Loucy (cell line): ENCODE results near the gene AGPS.

Experiments used
- H2AFZ ChIP-seq: fragments of 200-600 bp; sonication (generic); 2 replicates; pipeline ENCODE4 v1.6.0; 2016; ENCODE audit warnings: antibody characterized with exemption, mild to moderate bottlenecking, low read length, moderate library complexity
- H3F3A ChIP-seq: fragments of 200-600 bp; 2 replicates; pipeline ENCODE4 v1.6.0; 2016; ENCODE audit warnings: antibody characterized with exemption, low read depth, mild to moderate bottlenecking
- H3K27me3 ChIP-seq: fragments of 200-600 bp; sonication (generic); 2 replicates; pipeline ENCODE4 v1.6.1; 2014; ENCODE audit warnings: low read length, mild to moderate bottlenecking; ENCODE audit not compliant: insufficient read depth, poor library complexity, severe bottlenecking
- H3K36me3 ChIP-seq: fragments of 200-600 bp; sonication (generic); 2 replicates; pipeline ENCODE4 v1.6.1; 2016; ENCODE audit warnings: low read length; ENCODE audit not compliant: insufficient read depth
- H3K4me1 ChIP-seq: fragments of 200-600 bp; sonication (generic); 2 replicates; pipeline ENCODE4 v1.5.1; 2014; ENCODE audit warnings: low read length, mild to moderate bottlenecking; ENCODE audit not compliant: insufficient read depth, poor library complexity, severe bottlenecking
- H3K4me2 ChIP-seq: fragments of 200-600 bp; sonication (generic); 2 replicates; pipeline ENCODE4 v1.6.0; 2014; ENCODE audit warnings: antibody characterized with exemption, low read length, low read depth, mild to moderate bottlenecking; ENCODE audit not compliant: poor library complexity, severe bottlenecking
- H3K4me3 ChIP-seq: fragments of 200-600 bp; sonication (generic); 2 replicates; pipeline ENCODE4 v1.5.1; 2014; ENCODE audit warnings: low read length, mild to moderate bottlenecking, mixed read lengths; ENCODE audit not compliant: poor library complexity, severe bottlenecking
- H3K79me2 ChIP-seq: fragments of 200-600 bp; sonication (generic); 2 replicates; pipeline ENCODE4 v1.6.1; 2014; ENCODE audit warnings: low read length; ENCODE audit not compliant: insufficient read depth
- H3K9ac ChIP-seq: fragments of 200-600 bp; sonication (generic); 2 replicates; pipeline ENCODE4 v1.6.0; 2014; ENCODE audit warnings: mild to moderate bottlenecking, low read depth, low read length, moderate library complexity; ENCODE audit not compliant: poor library complexity, severe bottlenecking
- H3K9me2 ChIP-seq: fragments of 200-600 bp; sonication (generic); replicated peaks from 2 replicates; pipeline ENCODE4 v1.6.1; 2016; ENCODE audit warnings: low read depth, low read length, mixed read lengths
- H3K9me3 ChIP-seq: fragments of 200-600 bp; sonication (generic); 2 replicates; pipeline ENCODE4 v1.6.1; 2014; ENCODE audit warnings: mild to moderate bottlenecking, antibody characterized with exemption, low read length, low read depth; ENCODE audit not compliant: insufficient read depth
- H4K20me1 ChIP-seq: fragments of 200-600 bp; sonication (generic); 2 replicates; pipeline ENCODE4 v1.6.0; 2014; ENCODE audit warnings: antibody characterized with exemption, low read length, mild to moderate bottlenecking; ENCODE audit not compliant: insufficient read depth, poor library complexity, severe bottlenecking
- EZH2phosphoT487 ChIP-seq: fragments of 200-600 bp; IDR thresholded peaks from 2 replicates; pipeline ENCODE4 v1.6.1; 2018; ENCODE audit warnings: antibody characterized with exemption, mild to moderate bottlenecking, moderate library complexity, borderline replicate concordance
- TF ChIP-seq, protein P1 (sequence below): fragments of 200-600 bp; sonication (generic); conservative IDR thresholded peaks from 2 replicates; pipeline ENCODE4 v1.5.1; 2014; ENCODE audit warnings: mild to moderate bottlenecking, antibody characterized with exemption, low read length

Gene AGPS

DNA sequence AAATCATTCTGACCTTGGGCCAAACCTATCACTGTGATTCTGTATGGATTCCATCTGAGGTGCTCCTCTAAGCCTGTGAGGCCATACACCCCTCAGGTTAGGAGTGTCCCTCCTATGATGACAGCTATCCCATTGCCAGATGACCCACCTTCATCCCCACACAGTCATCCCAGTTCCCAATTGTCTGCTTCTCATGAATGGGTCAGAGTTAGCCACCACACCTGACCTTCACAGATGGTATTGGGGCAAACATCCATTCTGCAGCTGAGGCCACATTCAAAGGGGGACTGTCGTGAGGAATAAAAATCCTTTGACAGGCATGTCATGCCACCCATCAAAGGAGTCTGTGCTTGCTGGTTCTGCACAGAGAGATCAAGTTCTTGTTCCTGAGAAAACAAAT, 155.2 kb downstream of the AGPS start:
- TF ChIP-seq, protein P1, sequence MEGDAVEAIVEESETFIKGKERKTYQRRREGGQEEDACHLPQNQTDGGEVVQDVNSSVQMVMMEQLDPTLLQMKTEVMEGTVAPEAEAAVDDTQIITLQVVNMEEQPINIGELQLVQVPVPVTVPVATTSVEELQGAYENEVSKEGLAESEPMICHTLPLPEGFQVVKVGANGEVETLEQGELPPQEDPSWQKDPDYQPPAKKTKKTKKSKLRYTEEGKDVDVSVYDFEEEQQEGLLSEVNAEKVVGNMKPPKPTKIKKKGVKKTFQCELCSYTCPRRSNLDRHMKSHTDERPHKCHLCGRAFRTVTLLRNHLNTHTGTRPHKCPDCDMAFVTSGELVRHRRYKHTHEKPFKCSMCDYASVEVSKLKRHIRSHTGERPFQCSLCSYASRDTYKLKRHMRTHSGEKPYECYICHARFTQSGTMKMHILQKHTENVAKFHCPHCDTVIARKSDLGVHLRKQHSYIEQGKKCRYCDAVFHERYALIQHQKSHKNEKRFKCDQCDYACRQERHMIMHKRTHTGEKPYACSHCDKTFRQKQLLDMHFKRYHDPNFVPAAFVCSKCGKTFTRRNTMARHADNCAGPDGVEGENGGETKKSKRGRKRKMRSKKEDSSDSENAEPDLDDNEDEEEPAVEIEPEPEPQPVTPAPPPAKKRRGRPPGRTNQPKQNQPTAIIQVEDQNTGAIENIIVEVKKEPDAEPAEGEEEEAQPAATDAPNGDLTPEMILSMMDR: no peak
- TF ChIP-seq EZH2phosphoT487: no peak
- Histone ChIP-seq H3K4me1 (peaks cover 9% of the 10 kb centered on the region), H3K27me3 (no peaks in the 10 kb centered on the region), H3K79me2 (no peaks in the 10 kb centered on the region), H3K9me2 (no peaks in the 10 kb centered on the region), H3K9me3 (peaks cover 3% of the 10 kb centered on the region; the same call in 1 of the 2 replicates), H4K20me1 (no peaks in the 10 kb centered on the region), H3K4me3 (no peak overlapping the region), H2AFZ (no peak overlapping the region), H3F3A (peaks cover 3% of the 10 kb centered on the region; the same call in 1 of the 2 replicates), H3K36me3 (no peaks in the 10 kb centered on the region), H3K9ac (no peak overlapping the region), H3K4me2 (no peak overlapping the region)

DNA sequence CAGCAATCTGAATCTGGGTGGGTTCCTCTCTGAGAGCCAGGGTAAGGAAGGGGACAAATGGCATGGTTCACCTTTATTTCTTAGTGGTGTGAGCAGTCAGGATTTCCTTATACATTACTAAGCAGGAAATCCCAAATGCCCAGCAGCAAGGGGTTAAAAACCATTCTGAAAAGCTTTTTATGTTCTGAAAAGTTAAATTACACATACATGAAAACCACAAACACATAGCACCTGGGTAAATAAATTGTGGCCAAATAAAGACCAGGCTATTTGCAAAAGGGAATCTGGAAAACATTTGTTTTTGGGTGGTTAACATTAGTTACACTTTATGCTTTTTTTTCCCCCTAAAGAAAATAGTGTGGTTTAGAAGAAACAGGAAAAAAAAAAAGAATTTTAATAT, 156.1 kb downstream of the AGPS start:
- Histone ChIP-seq H3K4me3 (no peak overlapping the region), H3K27me3 (no peaks in the 10 kb centered on the region), H3K9ac (no peak overlapping the region), H3F3A (peaks cover 3% of the 10 kb centered on the region; the same call in 1 of the 2 replicates), H3K4me2 (no peak overlapping the region), H3K9me3 (peaks cover 3% of the 10 kb centered on the region; the same call in 1 of the 2 replicates), H3K36me3 (no peaks in the 10 kb centered on the region), H3K79me2 (no peaks in the 10 kb centered on the region), H3K4me1 (peaks cover 12% of the 10 kb centered on the region), H4K20me1 (no peaks in the 10 kb centered on the region), H3K9me2 (no peaks in the 10 kb centered on the region), H2AFZ (no peak overlapping the region)
- TF ChIP-seq EZH2phosphoT487: no peak
- TF ChIP-seq, protein P1: no peak

DNA sequence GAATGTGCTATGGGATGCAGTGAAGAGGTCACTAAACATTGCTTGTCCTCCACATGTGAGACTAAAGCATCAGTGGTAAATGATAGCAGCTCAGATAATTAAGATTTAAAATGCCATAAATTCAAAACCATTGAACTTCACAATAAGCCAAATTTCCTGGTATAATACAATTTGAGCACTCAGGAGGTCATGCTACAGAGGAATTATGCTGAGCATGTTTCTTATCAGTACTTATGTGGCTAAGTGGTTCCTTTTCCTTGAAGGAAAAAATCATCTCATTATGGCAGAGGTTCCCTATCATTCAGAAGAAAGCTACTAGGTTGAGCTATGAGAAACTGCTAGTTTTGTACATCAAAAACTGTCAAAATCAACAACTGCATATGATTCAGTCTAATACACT, 156.6 kb downstream of the AGPS start:
- no peak overlapping the region for H3K4me3 ChIP-seq
- H3K79me2 ChIP-seq: no peaks in the 10 kb centered on the region
- TF ChIP-seq EZH2phosphoT487: no peak
- TF ChIP-seq, protein P1: no peak
- H3K4me1 ChIP-seq: peaks cover 16% of the 10 kb centered on the region
- peaks cover 3% of the 10 kb centered on the region; the same call in 1 of the 2 replicates for H3F3A ChIP-seq
- no peak overlapping the region for H3K4me2 ChIP-seq
- no peaks in the 10 kb centered on the region for H3K36me3 ChIP-seq
- H2AFZ ChIP-seq: no peak overlapping the region
- no peaks in the 10 kb centered on the region for H3K27me3 ChIP-seq
- H3K9me2 ChIP-seq: no peaks in the 10 kb centered on the region
- H4K20me1 ChIP-seq: no peaks in the 10 kb centered on the region
- no peak overlapping the region for H3K9ac ChIP-seq
- peaks cover 3% of the 10 kb centered on the region; the same call in 1 of the 2 replicates for H3K9me3 ChIP-seq
